Measurements from ENCODE around the gene CRIP2.

The CRIP2 gene

DNA sequence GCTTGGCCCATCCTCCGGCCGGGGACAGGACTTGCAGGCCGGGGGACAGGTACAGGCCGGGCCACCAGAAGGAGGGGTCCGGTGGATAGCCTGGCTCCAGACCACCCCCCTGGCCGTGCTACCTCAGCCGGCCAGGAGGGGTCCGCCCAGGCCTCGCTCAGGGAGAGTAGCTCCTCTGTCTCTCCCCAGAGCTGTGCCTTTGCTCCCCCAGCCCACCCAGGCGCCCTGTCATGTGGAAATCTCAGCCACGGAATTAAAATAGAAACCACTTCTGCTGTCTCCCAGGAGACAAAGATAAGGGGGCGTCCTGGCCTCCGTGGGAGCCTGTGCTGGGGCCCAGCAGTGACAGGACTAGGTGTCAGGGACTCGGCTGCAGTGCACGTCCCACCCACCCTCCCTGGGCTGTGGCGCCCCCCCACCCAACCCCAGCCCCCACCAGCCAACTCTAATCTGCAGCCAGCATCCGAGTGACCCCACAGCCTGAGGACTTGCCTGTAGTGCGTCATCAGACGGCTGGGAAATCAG is 3.3 kb upstream of the CRIP2 start:
- TF ChIP-seq, protein P1, sequence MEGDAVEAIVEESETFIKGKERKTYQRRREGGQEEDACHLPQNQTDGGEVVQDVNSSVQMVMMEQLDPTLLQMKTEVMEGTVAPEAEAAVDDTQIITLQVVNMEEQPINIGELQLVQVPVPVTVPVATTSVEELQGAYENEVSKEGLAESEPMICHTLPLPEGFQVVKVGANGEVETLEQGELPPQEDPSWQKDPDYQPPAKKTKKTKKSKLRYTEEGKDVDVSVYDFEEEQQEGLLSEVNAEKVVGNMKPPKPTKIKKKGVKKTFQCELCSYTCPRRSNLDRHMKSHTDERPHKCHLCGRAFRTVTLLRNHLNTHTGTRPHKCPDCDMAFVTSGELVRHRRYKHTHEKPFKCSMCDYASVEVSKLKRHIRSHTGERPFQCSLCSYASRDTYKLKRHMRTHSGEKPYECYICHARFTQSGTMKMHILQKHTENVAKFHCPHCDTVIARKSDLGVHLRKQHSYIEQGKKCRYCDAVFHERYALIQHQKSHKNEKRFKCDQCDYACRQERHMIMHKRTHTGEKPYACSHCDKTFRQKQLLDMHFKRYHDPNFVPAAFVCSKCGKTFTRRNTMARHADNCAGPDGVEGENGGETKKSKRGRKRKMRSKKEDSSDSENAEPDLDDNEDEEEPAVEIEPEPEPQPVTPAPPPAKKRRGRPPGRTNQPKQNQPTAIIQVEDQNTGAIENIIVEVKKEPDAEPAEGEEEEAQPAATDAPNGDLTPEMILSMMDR (IDR thresholded peaks at IDR 0.05; ENCODE audit: low read depth, low read length) = peak; percentile 1
- no peak overlapping the region for H3K4me3 ChIP-seq (replicated peaks in 1 of 2; ENCODE audit: low read depth in 2 of 2, low read length in 2 of 2)
- peak in 1 of 2 donors; percentile 54 for DNase-seq (ENCODE audit: low read depth in 2 of 2)

DNA sequence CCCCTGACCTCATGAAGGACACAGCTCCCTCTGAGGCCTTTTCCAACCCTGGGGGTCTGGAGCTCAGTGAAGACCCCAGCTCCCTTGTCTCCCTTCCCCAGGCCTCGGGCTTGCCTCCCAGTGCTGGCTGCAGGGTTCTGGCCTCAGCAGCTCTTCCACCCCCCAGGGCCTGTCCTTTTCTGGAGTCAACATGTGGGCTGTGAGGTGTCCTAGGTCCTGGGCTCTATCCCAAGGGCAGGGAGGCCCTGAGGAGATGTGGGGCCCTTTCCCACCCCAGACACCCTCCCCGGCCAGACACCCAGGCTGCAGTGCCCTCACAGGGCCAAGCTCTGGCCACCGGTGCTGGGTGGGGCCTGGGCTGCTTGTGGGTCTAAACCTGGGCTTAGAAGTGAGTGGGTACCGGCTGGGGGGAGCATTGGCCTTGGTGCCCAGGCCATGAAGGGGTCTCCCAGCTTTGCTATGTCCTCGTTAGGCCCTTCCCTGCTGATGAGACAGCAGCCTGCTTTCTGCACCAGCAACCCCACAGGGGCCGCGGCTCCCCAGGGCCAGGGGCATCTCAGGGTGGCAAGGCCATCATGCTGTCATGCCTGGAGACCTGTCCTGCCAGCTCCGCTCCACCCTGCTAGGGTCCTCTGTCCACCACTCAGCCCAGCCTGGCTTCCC is 2.7 kb upstream of the CRIP2 start:
- no peak for DNase-seq (ENCODE audit: low read depth in 2 of 2)
- TF ChIP-seq, protein P1 (IDR thresholded peaks at IDR 0.05; ENCODE audit: low read depth, low read length) = no peak
- H3K4me3 ChIP-seq (replicated peaks in 1 of 2; ENCODE audit: low read depth in 2 of 2, low read length in 2 of 2) = no peak overlapping the region

DNA sequence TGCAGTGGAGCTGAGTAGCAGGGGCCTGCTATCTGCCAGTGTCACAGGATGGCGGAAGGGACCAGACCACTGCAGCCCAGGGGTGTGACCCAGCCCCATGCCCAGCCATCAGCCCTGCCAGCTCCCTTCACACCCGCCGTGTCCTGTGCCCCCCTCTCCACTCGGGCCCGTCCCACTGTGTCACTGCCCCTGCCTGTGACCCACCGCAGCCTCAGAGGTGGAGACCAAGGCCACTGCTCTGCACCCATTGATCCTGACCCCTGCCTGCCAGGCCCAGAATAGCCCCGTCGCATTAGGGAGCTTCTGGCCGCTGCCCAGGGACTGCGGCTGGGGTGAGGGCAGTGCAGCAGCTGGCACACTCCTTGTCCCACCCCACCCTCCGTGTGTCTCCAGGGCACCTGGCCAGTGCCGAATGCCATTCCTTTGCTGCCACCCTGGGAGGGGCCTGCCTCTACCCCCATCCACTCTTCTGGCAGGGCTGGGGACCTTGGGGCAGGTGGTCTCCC is 2.1 kb upstream of the CRIP2 start:
- TF ChIP-seq, protein P1 (IDR thresholded peaks at IDR 0.05; ENCODE audit: low read depth, low read length) = no peak
- H3K4me3 ChIP-seq (replicated peaks in 1 of 2; ENCODE audit: low read depth in 2 of 2, low read length in 2 of 2) = no peak overlapping the region
- no peak for DNase-seq (ENCODE audit: low read depth in 2 of 2)

DNA sequence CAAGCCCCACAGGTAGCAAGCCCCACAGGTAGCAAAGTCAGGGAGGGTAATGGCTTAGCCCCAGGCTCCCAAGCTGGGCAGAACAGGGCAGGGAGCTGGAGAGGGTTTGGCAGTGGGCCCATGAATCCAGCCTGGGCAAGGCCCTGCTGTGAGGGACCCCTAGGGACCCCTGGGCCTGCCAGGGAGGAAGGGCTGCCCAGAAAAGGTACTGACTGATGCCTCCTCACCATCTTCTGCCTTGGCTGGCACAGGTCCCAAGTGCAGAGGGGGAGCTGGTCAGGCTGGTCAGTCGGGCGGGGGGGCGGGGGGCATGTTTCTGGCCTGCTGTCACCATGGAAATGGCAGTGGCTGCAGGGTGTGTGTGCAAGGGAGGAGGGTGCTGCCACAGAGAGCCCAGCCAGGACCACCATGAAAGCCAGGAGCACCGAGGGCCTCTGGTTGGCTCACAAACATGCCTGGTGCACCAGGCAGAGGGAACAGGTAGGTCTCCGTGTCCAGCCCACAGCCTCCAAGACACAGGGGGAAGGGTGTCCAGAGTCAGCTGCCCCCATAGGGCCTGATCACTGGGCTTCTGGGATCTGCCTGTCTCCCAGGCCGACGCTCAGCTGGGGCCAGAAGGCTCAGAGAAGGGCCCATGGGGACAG is 1.5 kb upstream of the CRIP2 start:
- no peak overlapping the region for H3K4me3 ChIP-seq (replicated peaks in 1 of 2; ENCODE audit: low read depth in 2 of 2, low read length in 2 of 2)
- TF ChIP-seq, protein P1 (IDR thresholded peaks at IDR 0.05; ENCODE audit: low read depth, low read length) = no peak
- DNase-seq (ENCODE audit: low read depth in 2 of 2) = no peak

DNA sequence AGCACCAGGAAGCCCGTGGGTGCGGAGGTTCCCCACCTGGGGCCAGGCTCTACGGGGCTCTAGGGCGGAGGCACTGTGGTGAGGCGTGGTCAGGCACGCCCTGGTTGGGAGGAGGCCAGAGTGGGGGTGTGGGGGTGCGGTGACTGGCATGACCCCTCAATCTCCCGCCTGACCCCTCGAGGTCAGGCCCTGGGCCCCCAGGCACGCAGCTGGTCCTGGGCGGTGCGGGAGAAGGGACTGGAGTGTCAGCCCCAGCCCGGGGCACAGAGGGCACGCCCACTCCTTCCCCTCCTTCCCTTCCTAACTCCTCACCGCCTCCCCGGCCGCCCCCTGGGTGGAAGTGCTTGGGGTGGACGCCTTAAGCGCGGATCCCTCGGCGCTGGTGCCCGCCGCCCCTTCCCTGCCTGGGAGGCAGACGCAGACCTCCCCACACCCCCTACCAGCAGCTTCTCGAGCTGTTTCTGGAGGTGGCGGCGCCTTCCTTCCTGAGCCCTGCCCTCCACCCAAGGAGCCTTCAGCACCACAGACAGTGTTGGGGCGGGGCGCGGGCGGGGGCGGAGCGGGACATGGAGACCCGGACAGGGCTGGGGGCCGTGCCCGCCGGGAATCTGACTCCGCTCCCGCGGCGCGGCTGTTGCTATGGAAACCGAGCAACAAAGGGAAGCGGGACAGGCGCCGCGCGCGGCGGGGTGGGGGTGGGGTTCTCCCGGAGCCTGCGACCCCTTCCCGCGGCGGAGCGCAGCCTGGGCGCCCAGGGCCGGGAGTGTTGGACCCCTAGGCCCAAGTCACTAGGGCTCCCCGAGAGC is 741 bp upstream of the CRIP2 start:
- TF ChIP-seq, protein P1 (IDR thresholded peaks at IDR 0.05; ENCODE audit: low read depth, low read length) = no peak
- peak; percentile 86 to 93 for DNase-seq (ENCODE audit: low read depth in 2 of 2)
- H3K4me3 ChIP-seq (replicated peaks in 1 of 2; ENCODE audit: low read depth in 2 of 2, low read length in 2 of 2) = peak overlapping the region; percentile 46 to 77

DNA sequence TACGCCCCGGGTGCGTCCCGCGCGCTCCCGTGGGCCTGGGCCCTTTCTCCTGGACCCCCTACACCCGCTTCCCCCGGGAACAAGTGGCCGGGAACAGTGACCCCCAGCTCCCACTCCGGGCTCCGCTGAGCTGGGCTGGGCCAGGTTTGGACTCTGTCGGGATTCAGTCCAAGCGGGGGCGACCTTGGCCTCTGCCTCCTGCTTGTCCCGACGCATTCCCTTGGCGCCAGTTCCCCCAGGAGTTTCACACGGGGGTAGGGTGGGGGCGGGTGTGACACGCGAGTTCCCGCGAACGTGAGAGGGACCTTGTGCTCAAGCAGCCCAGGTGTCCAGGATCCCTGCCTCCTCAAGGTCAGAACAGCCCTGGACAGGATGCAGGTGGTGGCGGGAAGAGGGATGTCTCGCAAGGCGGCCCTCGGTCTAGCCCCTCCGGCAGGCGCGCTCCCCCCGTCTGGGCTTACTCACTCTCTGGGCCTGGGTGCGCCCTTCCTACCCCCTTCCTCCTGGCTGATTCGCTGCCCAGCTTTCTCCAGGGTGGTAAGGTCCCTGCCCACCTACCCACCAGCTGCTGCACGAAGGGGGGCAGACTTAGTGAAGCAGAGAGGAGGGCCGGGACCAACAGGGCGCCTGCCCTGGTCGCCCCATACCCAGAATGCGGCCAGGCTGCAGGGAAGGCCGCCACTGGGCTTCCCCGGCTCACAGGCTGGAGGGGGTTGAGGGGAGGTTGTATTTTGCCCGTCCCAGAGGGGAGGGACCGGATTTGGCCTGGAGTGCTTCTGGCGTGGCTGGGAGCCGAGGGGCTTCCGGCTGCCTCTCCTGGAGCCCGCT is 862 bp downstream of the CRIP2 start:
- TF ChIP-seq, protein P1 (IDR thresholded peaks at IDR 0.05; ENCODE audit: low read depth, low read length) = no peak
- H3K4me3 ChIP-seq (replicated peaks in 1 of 2; ENCODE audit: low read depth in 2 of 2, low read length in 2 of 2) = peak overlapping the region; percentile 72 to 77
- peak; percentile 64 to 79 for DNase-seq (ENCODE audit: low read depth in 2 of 2)

Measured in cardiac fibroblast (primary cell).